LNCAP (cell line): Measurements from ENCODE around the gene PTPN1.

Experiments
- CTCF ChIP-seq: fragments of 450-650 bp; IDR thresholded peaks from 2 replicates; pipeline ENCODE4 v1.5.1; 2017; ENCODE audit warnings: mild to moderate bottlenecking

The PTPN1 gene

GRCh38 chr20:50543326-50543725 lies 33.1 kb downstream of the PTPN1 start:
- no peak for TF ChIP-seq CTCF

- TF ChIP-seq CTCF, result no peak
Observed at GRCh38 chr20:50545126-50545525, 34.9 kb downstream of the PTPN1 start.

GRCh38 chr20:50546729-50547314 lies 36.6 kb downstream of the PTPN1 start:
- no peak for TF ChIP-seq CTCF

- no peak for TF ChIP-seq CTCF
Observed at GRCh38 chr20:50547964-50548363, 37.8 kb downstream of the PTPN1 start.

- TF ChIP-seq CTCF, result no peak
Observed at GRCh38 chr20:50548396-50548795, 38.2 kb downstream of the PTPN1 start.

GRCh38 chr20:50550531-50550930 lies 40.3 kb downstream of the PTPN1 start:
- TF ChIP-seq CTCF, result no peak

- no peak for TF ChIP-seq CTCF
Observed at GRCh38 chr20:50551288-50551687, 41.1 kb downstream of the PTPN1 start.

GRCh38 chr20:50552979-50553378 lies 42.8 kb downstream of the PTPN1 start:
- no peak for TF ChIP-seq CTCF
